Adrenal gland (tissue), 5 donors: ENCODE results near the gene PTPN5.

Experiments
- POLR2A ChIP-seq, 2 donors: fragments of 450-650 bp; IDR thresholded peaks; one replicate each; pipeline ENCODE4 v1.6.1; 2017; ENCODE audit warnings: antibody characterized with exemption in 2 of 2, mild to moderate bottlenecking in 2 of 2, moderate library complexity in 1 of 2
- TF ChIP-seq, protein P1 (sequence below), 6 experiments: fragments of 450-650 bp in 4 of 6; fragments of 200-600 bp in 2 of 6; sonication (generic) in 1 of 6; IDR thresholded peaks; 1 replicate in 5 of 6; 2 replicates in 1 of 6; pipeline versions ENCODE4 v1.5.1 to v1.8.0; 2016 to 2021; ENCODE audit warnings: antibody characterized with exemption in 6 of 6, mild to moderate bottlenecking in 2 of 6, moderate library complexity in 1 of 6
- donor health status: DM: no; HTN: no; CAD: no.

DNA sequence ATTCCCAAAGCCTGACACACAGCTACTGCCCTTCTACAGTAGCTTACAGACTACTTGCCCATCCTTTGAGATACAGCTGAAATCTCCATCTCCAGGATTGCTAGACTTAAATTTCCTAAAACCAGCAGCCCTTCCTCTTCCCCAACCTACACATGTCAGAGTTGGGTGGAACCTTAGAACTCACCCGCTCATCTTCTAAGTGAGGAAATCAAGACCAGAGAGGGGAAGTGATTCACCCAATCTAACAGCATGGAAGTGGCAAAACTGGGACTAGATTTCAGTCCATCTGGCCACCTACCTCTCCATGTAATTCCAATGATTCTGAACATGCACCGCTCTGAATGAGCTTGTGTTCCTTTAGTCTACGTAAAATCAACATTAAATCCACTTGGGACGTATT is 94.0 kb downstream of the PTPN5 start:
- TF ChIP-seq POLR2A (IDR thresholded peaks at IDR 0.05) = no peak
- TF ChIP-seq, protein P1, sequence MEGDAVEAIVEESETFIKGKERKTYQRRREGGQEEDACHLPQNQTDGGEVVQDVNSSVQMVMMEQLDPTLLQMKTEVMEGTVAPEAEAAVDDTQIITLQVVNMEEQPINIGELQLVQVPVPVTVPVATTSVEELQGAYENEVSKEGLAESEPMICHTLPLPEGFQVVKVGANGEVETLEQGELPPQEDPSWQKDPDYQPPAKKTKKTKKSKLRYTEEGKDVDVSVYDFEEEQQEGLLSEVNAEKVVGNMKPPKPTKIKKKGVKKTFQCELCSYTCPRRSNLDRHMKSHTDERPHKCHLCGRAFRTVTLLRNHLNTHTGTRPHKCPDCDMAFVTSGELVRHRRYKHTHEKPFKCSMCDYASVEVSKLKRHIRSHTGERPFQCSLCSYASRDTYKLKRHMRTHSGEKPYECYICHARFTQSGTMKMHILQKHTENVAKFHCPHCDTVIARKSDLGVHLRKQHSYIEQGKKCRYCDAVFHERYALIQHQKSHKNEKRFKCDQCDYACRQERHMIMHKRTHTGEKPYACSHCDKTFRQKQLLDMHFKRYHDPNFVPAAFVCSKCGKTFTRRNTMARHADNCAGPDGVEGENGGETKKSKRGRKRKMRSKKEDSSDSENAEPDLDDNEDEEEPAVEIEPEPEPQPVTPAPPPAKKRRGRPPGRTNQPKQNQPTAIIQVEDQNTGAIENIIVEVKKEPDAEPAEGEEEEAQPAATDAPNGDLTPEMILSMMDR (IDR thresholded peaks at IDR 0.05) = no peak
